VCaP (cell line): ENCODE results near the gene RBMY1J.
"Not testable (repeated sequence)": the region's sequence is repeated elsewhere in the genome, so short reads cannot be mapped to it uniquely, and the experiment has no call there.

Experiments used
- H3K27ac ChIP-seq: fragments of 450-650 bp; 2 replicates; pipeline ENCODE4 v1.5.1; 2017
- CTCF ChIP-seq: fragments of 450-650 bp; conservative IDR thresholded peaks from 2 replicates; pipeline ENCODE4 v1.5.1; 2017; ENCODE audit warnings: mild to moderate bottlenecking, moderate library complexity

Gene RBMY1J

GRCh38 chrY:22403110-22403509, at the start of gene RBMY1J:
RBMY1J (plus strand) TSS chrY:22403410; CDS start chrY:22405448, 2,038 bp downstream.
- not testable (repeated sequence) for H3K27ac ChIP-seq

GRCh38 chrY:22367416-22367815, 35.8 kb upstream of the RBMY1J start:
- no peak for TF ChIP-seq CTCF
- no peak overlapping the region for H3K27ac ChIP-seq

GRCh38 chrY:22370623-22371022, 32.6 kb upstream of the RBMY1J start:
- TF ChIP-seq CTCF, result no peak
- no peak overlapping the region for H3K27ac ChIP-seq

- H3K27ac ChIP-seq, result no peak overlapping the region
- TF ChIP-seq CTCF, result no peak
These were observed 29.7 kb upstream of the RBMY1J start for GRCh38 chrY:22373494-22373893.

- not testable (repeated sequence) for H3K27ac ChIP-seq
These were observed 41.6 kb downstream of the RBMY1J start for GRCh38 chrY:22444718-22445396.

- H3K27ac ChIP-seq, result not testable (repeated sequence)
These were observed 52.3 kb downstream of the RBMY1J start for GRCh38 chrY:22455522-22455921.

- not testable (repeated sequence) for H3K27ac ChIP-seq
These were observed 58.8 kb downstream of the RBMY1J start for GRCh38 chrY:22461962-22462361.
